Transverse colon (tissue), 4 donors: Measurements from ENCODE around the gene KCTD19. TPM values are rescaled to one million over a fixed set of nuclear protein-coding genes. Genes with fewer than 3 reads are reported as not detected.
"Not testable (repeated sequence)": the region's sequence is repeated elsewhere in the genome, so short reads cannot be mapped to it uniquely, and the experiment has no call there.

Source experiments
- DNase-seq: peaks from one replicate; pipeline ENCODE4 v3.0.0-alpha.2; 2019
- H3K27ac ChIP-seq, 4 donors: fragments of 200-600 bp; sonication (generic); 2 replicates each; pipeline ENCODE4 v1.5.1; 2016 to 2018; ENCODE audit warnings: inconsistent platforms in 4 of 4
- H3K27me3 ChIP-seq: fragments of 200-600 bp; sonication (generic); 2 replicates; pipeline ENCODE4 v1.5.1; 2017; ENCODE audit warnings: inconsistent platforms
- H3K36me3 ChIP-seq, 4 donors: fragments of 200-600 bp; sonication (generic); 2 replicates each; pipeline ENCODE4 v1.5.1; 2017 to 2019; ENCODE audit warnings: inconsistent platforms in 4 of 4
- H3K4me1 ChIP-seq, 4 donors: fragments of 200-600 bp; sonication (generic); 2 replicates each; pipeline ENCODE4 v1.5.1; 2017 to 2020; ENCODE audit warnings: inconsistent platforms in 4 of 4
- H3K4me3 ChIP-seq, 4 donors: fragments of 200-600 bp; sonication (generic); 1 replicate in 1 of 4; 2 replicates in 3 of 4; pipeline versions ENCODE4 v1.5.1 to v1.6.1; 2017 to 2019; ENCODE audit warnings: inconsistent platforms in 4 of 4
- H3K9me3 ChIP-seq, 2 donors: fragments of 200-600 bp; sonication (generic); 2 replicates each; pipeline ENCODE4 v1.5.1; 2017 to 2019; ENCODE audit warnings: inconsistent platforms in 2 of 2
- CTCF ChIP-seq, 5 experiments: fragments of 200-600 bp in 3 of 5; fragments of 450-650 bp in 2 of 5; sonication (generic) in 3 of 5; IDR thresholded peaks; 1 replicate in 2 of 5; 2 replicates in 3 of 5; pipeline ENCODE4 v1.5.1; 2016 to 2017; ENCODE audit warnings: antibody characterized with exemption in 5 of 5, inconsistent platforms in 3 of 5, mild to moderate bottlenecking in 2 of 5, moderate library complexity in 1 of 5
- EP300 ChIP-seq: sonication (generic); formaldehyde crosslinking; IDR thresholded peaks from one replicate; pipeline ENCODE4 v1.6.1; 2017; ENCODE audit warnings: antibody characterized with exemption, low read depth
- POLR2A ChIP-seq: fragments of 450-650 bp; IDR thresholded peaks from one replicate; pipeline ENCODE4 v1.6.1; 2016; ENCODE audit warnings: antibody characterized with exemption, mild to moderate bottlenecking, moderate library complexity
- POLR2AphosphoS5 ChIP-seq, 3 donors: sonication (generic); formaldehyde crosslinking; IDR thresholded peaks; one replicate each; pipeline ENCODE4 v1.6.1; 2016; ENCODE audit warnings: antibody characterized with exemption in 3 of 3
- WGBS, 2 donors: methylation state at CpG; one replicate each; pipeline ENCODE4 v1.1.5; 2018; ENCODE audit warnings: low coverage in 1 of 2; 5-methylcytosine and 5-hydroxymethylcytosine counted together
- in situ Hi-C, 4 donors: fragments of 200-750 bp; cut with MboI; loops; one replicate each; pipeline versions ENCODE4 v1.15.0 to v1.15.1; 2017; ENCODE audit warnings: low sequenced_read_pairs in 3 of 4, low pct_ligation_motif_present in 1 of 4, low pct_unique_long_range_greater_than_20kb in 1 of 4
- intact Hi-C: fragments of 100-400 bp; cut with DNase I; formaldehyde crosslinking; loops from one replicate; pipeline ENCODE4 v1.15.1; 2023; ENCODE audit warnings: low total_unique reads
- total RNA-seq, 4 donors: library from RNA; depleted of rRNA; stranded (reverse); fragments of >200 nt; gene quantifications; one replicate each; pipeline ENCODE4 v1.1.0, GENCODE V29; 2016

KCTD19 gene
- total RNA-seq, result not detected

- Histone ChIP-seq H3K4me1 (peaks cover 0 to 12% (median 8%) of the 10 kb centered on the region in 4 donors), H3K27me3 (peaks cover 43% of the 10 kb centered on the region), H3K27ac (no peak within 1 kb of the TSS), H3K36me3 (no peaks in the 10 kb centered on the region), H3K9me3 (no peaks in the 10 kb centered on the region), H3K4me3 (peak within 1 kb of the TSS; percentile 28 to 58 (median 39))
- WGBS, 2 donors, result 12 to 48% methylated on average over 9 to 45 of the region's 61 CpGs
- intact Hi-C loops, result no loop called here
- peak; percentile 85 for DNase-seq
- TF ChIP-seq CTCF (IDR thresholded peaks at IDR 0.05) (peak; percentile 35 to 51 (median 49)), EP300 (no peak)
- in situ Hi-C loops, result no loop called here
Observed at GRCh38 chr16:67326472-67327309, at the start of gene KCTD19, which contains the start of gene LRRC36. Gene KCTD19 (minus strand): TSS chr16:67326741. CDS start chr16:67326707, 34 bp downstream. Gene LRRC36 (plus strand): TSS chr16:67326815. CDS start chr16:67326863, 48 bp downstream.

- H3K27me3 ChIP-seq, H3K36me3 ChIP-seq, H3K27ac ChIP-seq, intact Hi-C loops, DNase-seq, H3K4me1 ChIP-seq, H3K4me3 ChIP-seq, H3K9me3 ChIP-seq: not testable (repeated sequence)
- 81 to 87% methylated on average over 11 of the region's 11 CpGs for WGBS, 2 donors
- in situ Hi-C loops, result loop anchor here in 2 of 4 donors (25.0 kb wide), 2 partner anchors 89 to 414 kb away; partner anchors contain the start of genes CES3 (in 1 of the 2) and PLEKHG4 (in 1 of the 2)
Observed at GRCh38 chr16:67376012-67376411, 49.5 kb upstream of the KCTD19 start.

- in situ Hi-C loops, result no loop called here
Observed at GRCh38 chr16:67372664-67373063, 46.1 kb upstream of the KCTD19 start.

GRCh38 chr16:67370661-67371060 is 44.1 kb upstream of the KCTD19 start:
- DNase-seq, result no peak

More at GRCh38 chr16:67372664-67373063, 46.1 kb upstream of the KCTD19 start:
- no peak for TF ChIP-seq POLR2A
- peak; percentile 27 to 41 (median 32) for TF ChIP-seq CTCF (IDR thresholded peaks at IDR 0.05)
- no peak for TF ChIP-seq EP300
- TF ChIP-seq POLR2AphosphoS5 (IDR thresholded peaks at IDR 0.05), result no peak
- no peaks in the 10 kb centered on the region for H3K27me3 ChIP-seq
- intact Hi-C loops, result no loop called here
- no peaks in the 10 kb centered on the region for H3K4me1 ChIP-seq
- H3K27ac ChIP-seq, result no peak overlapping the region
- H3K4me3 ChIP-seq, result no peak overlapping the region
- DNase-seq, result no peak
- no peaks in the 10 kb centered on the region for H3K9me3 ChIP-seq
- H3K36me3 ChIP-seq, result no peaks in the 10 kb centered on the region

More at GRCh38 chr16:67370661-67371060, 44.1 kb upstream of the KCTD19 start:
- Histone ChIP-seq H3K27ac (peak overlapping the region in 2 of 4 donors; percentile 28 to 42), H3K4me3 (no peak overlapping the region), H3K36me3 (no peaks in the 10 kb centered on the region), H3K27me3 (no peaks in the 10 kb centered on the region), H3K4me1 (no peaks in the 10 kb centered on the region), H3K9me3 (no peaks in the 10 kb centered on the region)
- intact Hi-C loops, result no loop called here
- in situ Hi-C loops, result no loop called here
- WGBS, 2 donors, result 56 to 60% methylated on average over 3 to 4 of the region's 4 CpGs
- TF ChIP-seq POLR2A (no peak), CTCF (IDR thresholded peaks at IDR 0.05) (no peak), POLR2AphosphoS5 (IDR thresholded peaks at IDR 0.05) (peak in 1 of 3 donors; percentile 41), EP300 (no peak)
